HG03060 (cell line): Measurements from ENCODE around the gene ABCB6.

Source experiments
- ATAC-seq: cut with Tn5 transposase; IDR thresholded peaks from one replicate; pipeline ENCODE4 v1.9.1; 2021; ENCODE audit warnings: low read depth, moderate number of reproducible peaks; ENCODE audit not compliant: unreplicated experiment

ABCB6 gene

GRCh38 chr2:219198974-219199373 lies 19.8 kb downstream of the ABCB6 start:
- ATAC-seq, result no peak

- no peak for ATAC-seq
Measured at GRCh38 chr2:219197388-219197787, 21.4 kb downstream of the ABCB6 start.

- ATAC-seq, result no peak
Measured at GRCh38 chr2:219186754-219187456, 31.9 kb downstream of the ABCB6 start.

- no peak for ATAC-seq
Measured at GRCh38 chr2:219184121-219184520, 34.6 kb downstream of the ABCB6 start.

- no peak for ATAC-seq
Measured at GRCh38 chr2:219183151-219183772, 35.5 kb downstream of the ABCB6 start.

GRCh38 chr2:219182331-219183150 lies 36.2 kb downstream of the ABCB6 start:
- ATAC-seq, result no peak

GRCh38 chr2:219181531-219181930 lies 37.2 kb downstream of the ABCB6 start:
- no peak for ATAC-seq

GRCh38 chr2:219180961-219181360 lies 37.8 kb downstream of the ABCB6 start:
- no peak for ATAC-seq

- ATAC-seq, result no peak
Measured at GRCh38 chr2:219179601-219180465, 38.9 kb downstream of the ABCB6 start.

- no peak for ATAC-seq
Measured at GRCh38 chr2:219178377-219179175, 40.2 kb downstream of the ABCB6 start.

- ATAC-seq, result no peak
Measured at GRCh38 chr2:219177552-219178376, 41.0 kb downstream of the ABCB6 start, which contains the start of gene RETREG2. RETREG2 (plus strand) TSS chr2:219178275; CDS start chr2:219178353, 78 bp downstream.

GRCh38 chr2:219176818-219177551 lies 41.8 kb downstream of the ABCB6 start, which contains the start of gene CNPPD1:
CNPPD1 (minus strand) TSS chr2:219176925; CDS start chr2:219176828, 97 bp downstream.
- peak; percentile 34 for ATAC-seq

- ATAC-seq, result peak; percentile 12
Measured at GRCh38 chr2:219175928-219176817, 42.6 kb downstream of the ABCB6 start.

- no peak for ATAC-seq
Measured at GRCh38 chr2:219175486-219175885, 43.3 kb downstream of the ABCB6 start.

- ATAC-seq, result no peak
Measured at GRCh38 chr2:219174801-219175200, 44.0 kb downstream of the ABCB6 start.

- ATAC-seq, result no peak
Measured at GRCh38 chr2:219174146-219174545, 44.6 kb downstream of the ABCB6 start.

GRCh38 chr2:219173176-219173575 lies 45.6 kb downstream of the ABCB6 start:
- ATAC-seq, result no peak
